ENCODE data around the gene ZFAND2A.

DNA sequence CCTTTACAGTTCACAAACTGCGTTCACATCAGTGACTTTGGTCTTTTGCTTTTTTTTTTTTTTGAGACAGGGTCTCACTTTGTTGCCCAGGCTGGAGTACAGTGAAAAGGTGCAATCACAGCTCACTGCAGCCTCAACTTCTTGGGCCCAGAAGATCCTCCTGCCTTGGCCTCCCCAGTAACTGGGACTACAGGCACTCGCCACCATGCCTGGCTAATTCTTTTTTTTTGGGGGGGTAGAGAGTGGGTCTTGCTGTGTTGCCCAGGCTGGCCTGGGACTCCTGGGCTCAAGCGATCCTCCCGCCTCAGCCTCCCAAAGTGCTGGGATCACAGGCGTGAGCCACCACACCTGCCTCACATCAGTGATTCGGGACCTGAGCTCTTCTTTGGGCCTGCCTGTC lies 37.0 kb upstream of the ZFAND2A start:
- TF ChIP-seq, protein P1, sequence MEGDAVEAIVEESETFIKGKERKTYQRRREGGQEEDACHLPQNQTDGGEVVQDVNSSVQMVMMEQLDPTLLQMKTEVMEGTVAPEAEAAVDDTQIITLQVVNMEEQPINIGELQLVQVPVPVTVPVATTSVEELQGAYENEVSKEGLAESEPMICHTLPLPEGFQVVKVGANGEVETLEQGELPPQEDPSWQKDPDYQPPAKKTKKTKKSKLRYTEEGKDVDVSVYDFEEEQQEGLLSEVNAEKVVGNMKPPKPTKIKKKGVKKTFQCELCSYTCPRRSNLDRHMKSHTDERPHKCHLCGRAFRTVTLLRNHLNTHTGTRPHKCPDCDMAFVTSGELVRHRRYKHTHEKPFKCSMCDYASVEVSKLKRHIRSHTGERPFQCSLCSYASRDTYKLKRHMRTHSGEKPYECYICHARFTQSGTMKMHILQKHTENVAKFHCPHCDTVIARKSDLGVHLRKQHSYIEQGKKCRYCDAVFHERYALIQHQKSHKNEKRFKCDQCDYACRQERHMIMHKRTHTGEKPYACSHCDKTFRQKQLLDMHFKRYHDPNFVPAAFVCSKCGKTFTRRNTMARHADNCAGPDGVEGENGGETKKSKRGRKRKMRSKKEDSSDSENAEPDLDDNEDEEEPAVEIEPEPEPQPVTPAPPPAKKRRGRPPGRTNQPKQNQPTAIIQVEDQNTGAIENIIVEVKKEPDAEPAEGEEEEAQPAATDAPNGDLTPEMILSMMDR (conservative IDR thresholded peaks at IDR 0.05; ENCODE audit: low read depth in 2 of 2), result no peak
- no peak for TF ChIP-seq CREB1 (CRISPR knock-in tag; IDR thresholded peaks at IDR 0.05; ENCODE audit: low read depth)
- TF ChIP-seq POLR2AphosphoS5 (IDR thresholded peaks at IDR 0.05; ENCODE audit: low read depth), result no peak

All from GM23338 (cell line).